Measurements from ENCODE around the gene PLK5. TPM values are rescaled to one million over a fixed set of nuclear protein-coding genes. Genes with fewer than 3 reads are reported as not detected.
"Not testable (repeated sequence)": the region's sequence is repeated elsewhere in the genome, so short reads cannot be mapped to it uniquely, and the experiment has no call there.

Gene PLK5
- total RNA-seq, 1 experiment from 2014 or later: not detected

GRCh38 chr19:1497578-1498235 lies 26.2 kb upstream of the PLK5 start:
- POLR2A ChIA-PET (ENCODE audit: low non-redundant PET): interaction anchor here (0.6 to 0.7 kb wide), 2 partner anchors 95 to 229 kb away, joined by 3 to 7 read pairs; partner anchors contain the start of gene MBD3

DNA sequence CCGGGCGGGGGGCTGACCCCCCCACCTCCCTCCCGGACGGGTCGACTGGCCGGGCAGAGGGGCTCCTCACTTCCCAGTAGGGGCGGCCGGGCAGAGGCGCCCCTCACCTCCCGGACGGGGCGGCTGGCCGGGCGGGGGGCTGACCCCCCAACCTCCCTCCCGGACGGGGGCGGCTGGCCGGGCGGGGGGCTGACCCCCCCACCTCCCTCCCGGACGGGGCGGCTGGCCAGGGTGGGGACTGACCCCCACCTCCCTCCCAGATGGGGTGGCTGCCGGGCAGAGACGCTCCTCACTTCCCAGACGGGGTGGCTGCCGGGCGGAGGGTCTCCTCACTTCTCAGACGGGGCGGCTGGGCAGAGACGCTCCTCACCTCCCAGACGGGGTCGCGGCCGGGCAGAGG lies 24.6 kb upstream of the PLK5 start:
- BruUV-seq (replicated peaks); H3K36me3 ChIP-seq (ENCODE audit: insufficient read depth, low read length, poor library complexity, severe bottlenecking); intact Hi-C loops (cut with micrococcal nuclease; ENCODE audit: unreplicated experiment); DNase-seq (ENCODE audit: low spot score); H3K9me3 ChIP-seq (ENCODE audit: low read depth, low read length, poor library complexity, severe bottlenecking); CTCF ChIA-PET; H3K4me3 ChIP-seq (ENCODE audit: low read depth, low read length, poor library complexity, severe bottlenecking); H3K27ac ChIP-seq (ENCODE audit: low read depth, low read length, poor library complexity, severe bottlenecking); H3K27me3 ChIP-seq (replicated peaks; ENCODE audit: insufficient read depth, low read depth, low read length, poor library complexity); POLR2A ChIA-PET (ENCODE audit: low non-redundant PET): not testable (repeated sequence)
- H3K4me1 ChIP-seq (ENCODE audit: insufficient read depth, low read length, poor library complexity, severe bottlenecking): peaks cover 15% of the 10 kb centered on the region

More at GRCh38 chr19:1497578-1498235, 26.2 kb upstream of the PLK5 start:
- intact Hi-C loops (cut with micrococcal nuclease; ENCODE audit: unreplicated experiment): no loop called here
- CTCF ChIA-PET: no interaction called here
- no peak overlapping the region for H3K4me3 ChIP-seq (ENCODE audit: low read depth, low read length, poor library complexity, severe bottlenecking)
- no peak overlapping the region for H3K27ac ChIP-seq (ENCODE audit: low read depth, low read length, poor library complexity, severe bottlenecking)
- BruUV-seq (replicated peaks): no TSS peak
- H3K4me1 ChIP-seq (ENCODE audit: insufficient read depth, low read length, poor library complexity, severe bottlenecking): peaks cover 1% of the 10 kb centered on the region
- no peak for DNase-seq (ENCODE audit: low spot score)
- H3K9me3 ChIP-seq (ENCODE audit: low read depth, low read length, poor library complexity, severe bottlenecking): no peaks in the 10 kb centered on the region
- no peaks in the 10 kb centered on the region for H3K27me3 ChIP-seq (replicated peaks; ENCODE audit: insufficient read depth, low read depth, low read length, poor library complexity)
- TF ChIP-seq EZH2 (IDR thresholded peaks at IDR 0.05; ENCODE audit: borderline replicate concordance, low read depth, low read length, poor library complexity, severe bottlenecking): no peak
- TF ChIP-seq, protein P1, sequence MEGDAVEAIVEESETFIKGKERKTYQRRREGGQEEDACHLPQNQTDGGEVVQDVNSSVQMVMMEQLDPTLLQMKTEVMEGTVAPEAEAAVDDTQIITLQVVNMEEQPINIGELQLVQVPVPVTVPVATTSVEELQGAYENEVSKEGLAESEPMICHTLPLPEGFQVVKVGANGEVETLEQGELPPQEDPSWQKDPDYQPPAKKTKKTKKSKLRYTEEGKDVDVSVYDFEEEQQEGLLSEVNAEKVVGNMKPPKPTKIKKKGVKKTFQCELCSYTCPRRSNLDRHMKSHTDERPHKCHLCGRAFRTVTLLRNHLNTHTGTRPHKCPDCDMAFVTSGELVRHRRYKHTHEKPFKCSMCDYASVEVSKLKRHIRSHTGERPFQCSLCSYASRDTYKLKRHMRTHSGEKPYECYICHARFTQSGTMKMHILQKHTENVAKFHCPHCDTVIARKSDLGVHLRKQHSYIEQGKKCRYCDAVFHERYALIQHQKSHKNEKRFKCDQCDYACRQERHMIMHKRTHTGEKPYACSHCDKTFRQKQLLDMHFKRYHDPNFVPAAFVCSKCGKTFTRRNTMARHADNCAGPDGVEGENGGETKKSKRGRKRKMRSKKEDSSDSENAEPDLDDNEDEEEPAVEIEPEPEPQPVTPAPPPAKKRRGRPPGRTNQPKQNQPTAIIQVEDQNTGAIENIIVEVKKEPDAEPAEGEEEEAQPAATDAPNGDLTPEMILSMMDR (conservative IDR thresholded peaks at IDR 0.05; ENCODE audit: low read depth, low read length): no peak
- no peaks in the 10 kb centered on the region for H3K36me3 ChIP-seq (ENCODE audit: insufficient read depth, low read length, poor library complexity, severe bottlenecking)

- Histone ChIP-seq H3K4me1 (ENCODE audit: insufficient read depth, low read length, poor library complexity, severe bottlenecking) (peaks cover 15% of the 10 kb centered on the region), H3K27ac (ENCODE audit: low read depth, low read length, poor library complexity, severe bottlenecking) (no peak overlapping the region), H3K27me3 (replicated peaks; ENCODE audit: insufficient read depth, low read depth, low read length, poor library complexity) (no peaks in the 10 kb centered on the region), H3K4me3 (ENCODE audit: low read depth, low read length, poor library complexity, severe bottlenecking) (no peak overlapping the region), H3K9me3 (ENCODE audit: low read depth, low read length, poor library complexity, severe bottlenecking) (no peaks in the 10 kb centered on the region), H3K36me3 (ENCODE audit: insufficient read depth, low read length, poor library complexity, severe bottlenecking) (no peaks in the 10 kb centered on the region)
- ChIA-PET CTCF (no interaction called here), POLR2A (ENCODE audit: low non-redundant PET) (no interaction called here)
- intact Hi-C loops (cut with micrococcal nuclease; ENCODE audit: unreplicated experiment): no loop called here
- TF ChIP-seq, protein P1 (conservative IDR thresholded peaks at IDR 0.05; ENCODE audit: low read depth, low read length): no peak
- no peak for TF ChIP-seq EZH2 (IDR thresholded peaks at IDR 0.05; ENCODE audit: borderline replicate concordance, low read depth, low read length, poor library complexity, severe bottlenecking)
- no peak for DNase-seq (ENCODE audit: low spot score)
- no TSS peak for BruUV-seq (replicated peaks)
Observed at GRCh38 chr19:1501200-1501595, 22.7 kb upstream of the PLK5 start.

All from A673 (cell line).